ENCODE measurements around the gene CD81.

CD81 gene

GRCh38 chr11:2417856-2418692, 41.0 kb downstream of the CD81 start:
- DNase-seq (ENCODE audit: insufficient read length, low spot score) (no peak), FAIRE-seq (no peak)

GRCh38 chr11:2418693-2419360, 41.7 kb downstream of the CD81 start:
- no peak for FAIRE-seq
- DNase-seq (ENCODE audit: insufficient read length, low spot score), result no peak

GRCh38 chr11:2419638-2420501, 42.8 kb downstream of the CD81 start:
- FAIRE-seq (peak; percentile 72), DNase-seq (ENCODE audit: insufficient read length, low spot score) (peak; percentile 88)

- peak; percentile 98 for DNase-seq (ENCODE audit: insufficient read length, low spot score)
- FAIRE-seq, result no peak
These were observed 43.6 kb downstream of the CD81 start for GRCh38 chr11:2420502-2421225.

- DNase-seq (ENCODE audit: insufficient read length, low spot score) (no peak), FAIRE-seq (no peak)
These were observed 44.3 kb downstream of the CD81 start for GRCh38 chr11:2421226-2421994.

GRCh38 chr11:2421996-2422395, 44.9 kb downstream of the CD81 start:
- no peak for FAIRE-seq
- no peak for DNase-seq (ENCODE audit: insufficient read length, low spot score)

GRCh38 chr11:2422461-2423156, 45.5 kb downstream of the CD81 start:
- DNase-seq (ENCODE audit: insufficient read length, low spot score), result no peak
- FAIRE-seq, result no peak

GRCh38 chr11:2423157-2424025, 46.3 kb downstream of the CD81 start:
- no peak for FAIRE-seq

GRCh38 chr11:2424811-2425495, 47.8 kb downstream of the CD81 start:
- FAIRE-seq, result no peak
- no peak for DNase-seq (ENCODE audit: insufficient read length, low spot score)

More at GRCh38 chr11:2423157-2424025, 46.3 kb downstream of the CD81 start:
- DNase-seq (ENCODE audit: insufficient read length, low spot score), result no peak

GRCh38 chr11:2425506-2425905, 48.4 kb downstream of the CD81 start:
- FAIRE-seq, result no peak
- DNase-seq (ENCODE audit: insufficient read length, low spot score), result no peak

- FAIRE-seq (no peak), DNase-seq (ENCODE audit: insufficient read length, low spot score) (no peak)
These were observed 49.1 kb downstream of the CD81 start for GRCh38 chr11:2426221-2426620.

- FAIRE-seq (no peak), DNase-seq (ENCODE audit: insufficient read length, low spot score) (no peak)
These were observed 49.9 kb downstream of the CD81 start for GRCh38 chr11:2426826-2427521.

- FAIRE-seq (no peak), DNase-seq (ENCODE audit: insufficient read length, low spot score) (no peak)
These were observed 50.7 kb downstream of the CD81 start for GRCh38 chr11:2427721-2428321.

- FAIRE-seq (no peak), DNase-seq (ENCODE audit: insufficient read length, low spot score) (peak; percentile 67)
These were observed 51.2 kb downstream of the CD81 start for GRCh38 chr11:2428322-2428795.

- no peak for DNase-seq (ENCODE audit: insufficient read length, low spot score)
- FAIRE-seq, result no peak
These were observed 54.3 kb downstream of the CD81 start for GRCh38 chr11:2431395-2431794.

- DNase-seq (ENCODE audit: insufficient read length, low spot score) (no peak), FAIRE-seq (no peak)
These were observed 55.1 kb downstream of the CD81 start for GRCh38 chr11:2432171-2432621.
